Measurements from ENCODE around the gene TMIE.

GRCh38 chr3:46729038-46729437 lies 27.8 kb downstream of the TMIE start:
- TF ChIP-seq EP300 (IDR thresholded peaks at IDR 0.05) (no peak), CTCF (IDR thresholded peaks at IDR 0.05) (no peak), POLR2A (IDR thresholded peaks at IDR 0.05) (no peak), POLR2AphosphoS5 (IDR thresholded peaks at IDR 0.05) (no peak)
